ENCODE results near the gene ARF1.

GRCh38 chr1:228079601-228080263, 2.8 kb upstream of the ARF1 start:
- no peak for TF ChIP-seq ZNF16 (tag by site-specific recombination; IDR thresholded peaks at IDR 0.05; ENCODE audit: low read depth)
- no peak for TF ChIP-seq ELK4 (IDR thresholded peaks at IDR 0.05; ENCODE audit: borderline replicate concordance, low read depth, low read length)
- no peak for TF ChIP-seq ZNF600 (tag by site-specific recombination; IDR thresholded peaks at IDR 0.05)
- TF ChIP-seq YY1 (tag by site-specific recombination; IDR thresholded peaks at IDR 0.05): no peak
- TF ChIP-seq CTCF (tag by site-specific recombination; IDR thresholded peaks at IDR 0.05): no peak
- TF ChIP-seq ZNF488 (tag by site-specific recombination; IDR thresholded peaks at IDR 0.05): no peak
- TF ChIP-seq ZNF707 (tag by site-specific recombination; IDR thresholded peaks at IDR 0.05): no peak
- no peak for TF ChIP-seq KLF16 (tag by site-specific recombination; IDR thresholded peaks at IDR 0.05)
- TF ChIP-seq ZNF639 (tag by site-specific recombination; IDR thresholded peaks at IDR 0.05): no peak
- TF ChIP-seq ZNF768 (tag by site-specific recombination; IDR thresholded peaks at IDR 0.05): no peak; the same call in 1 of the 2 replicates
- no peak for TF ChIP-seq ZNF274 (IDR thresholded peaks at IDR 0.05; ENCODE audit: low read length)
- no peak for TF ChIP-seq ZNF274 (tag by site-specific recombination; IDR thresholded peaks at IDR 0.05; ENCODE audit: borderline replicate concordance)

Measured in HEK293 (cell line).